Measurements from ENCODE around the gene PDIA4.

The PDIA4 gene

GRCh38 chr7:148954766-148955165 lies 73.5 kb downstream of the PDIA4 start:
- Histone ChIP-seq H3K4me1 (ENCODE audit: control insufficient read depth, insufficient read depth, low read length) (no peaks in the 10 kb centered on the region), H3K9ac (ENCODE audit: low read length) (no peak overlapping the region), H3K36me3 (ENCODE audit: control insufficient read depth, insufficient read depth, low read length) (no peaks in the 10 kb centered on the region), H3K27me3 (ENCODE audit: control insufficient read depth, insufficient read depth, low read length) (no peaks in the 10 kb centered on the region), H3K4me3 (ENCODE audit: low read length) (no peak overlapping the region), H3K9me3 (ENCODE audit: control insufficient read depth, low read length) (no peaks in the 10 kb centered on the region)

- H3K9me3 ChIP-seq (ENCODE audit: control insufficient read depth, low read length), result no peaks in the 10 kb centered on the region
- no peak overlapping the region for H3K9ac ChIP-seq (ENCODE audit: low read length)
- H3K4me1 ChIP-seq (ENCODE audit: control insufficient read depth, insufficient read depth, low read length), result no peaks in the 10 kb centered on the region
Observed at GRCh38 chr7:148953676-148954075, 74.6 kb downstream of the PDIA4 start.

More at GRCh38 chr7:148953676-148954075, 74.6 kb downstream of the PDIA4 start:
- H3K27me3 ChIP-seq (ENCODE audit: control insufficient read depth, insufficient read depth, low read length), result no peaks in the 10 kb centered on the region
- H3K36me3 ChIP-seq (ENCODE audit: control insufficient read depth, insufficient read depth, low read length), result no peaks in the 10 kb centered on the region
- no peak overlapping the region for H3K4me3 ChIP-seq (ENCODE audit: low read length)

Data from mucosa of stomach (tissue), 1 donor.